A549 (cell line): ENCODE results near the gene RABEPK. TPM values are rescaled to one million over a fixed set of nuclear protein-coding genes. Genes with fewer than 3 reads are reported as not detected.

Experiments
- ATAC-seq, 2 experiments: fragments of 200-7000 bp in 1 of 2; fragments of >200 bp in 1 of 2; cut with Nextera tagmentation in 1 of 2; cut with Tn5 transposase in 1 of 2; 3 replicates each; pipeline versions ENCODE4 v1.8.0 to v1.9.1; 2018 to 2020; ENCODE audit warnings: mild to moderate bottlenecking in 1 of 2, moderate library complexity in 1 of 2
- CTCF ChIA-PET: fragments of 300-600 bp; sonication (Branson Sonifier 250); formaldehyde crosslinking; extraction: SDS; loops from one replicate; lab custom pipeline; 2021; ENCODE audit warnings: antibody characterized with exemption, inconsistent platforms; lab: Yijun Ruan, JAX
- POLR2A ChIA-PET: fragments of 350-600 bp; formaldehyde crosslinking; extraction: SDS; loops from one replicate; lab custom pipeline; 2021; ENCODE audit warnings: antibody characterized with exemption, inconsistent platforms; lab: Yijun Ruan, JAX
- DNase-seq, 2 experiments: peaks; one replicate each; pipeline versions ENCODE4 v3.0.0 to v3.0.0-alpha.2; 2011 to 2016; ENCODE audit warnings: low read depth in 1 of 2, low spot score in 1 of 2
- FAIRE-seq: peaks from 2 replicates; lab custom pipeline; 2011; peaks lifted over from hg19 to GRCh38; lab: Jason Lieb, UNC
- H3K27ac ChIP-seq, 2 experiments: fragments of >200 bp; sonication (Bioruptor Twin); formaldehyde crosslinking; 3 replicates each; pipeline ENCODE4 v1.5.1; 2016 to 2017
- H3K4me1 ChIP-seq: fragments of >200 bp; sonication (Bioruptor Twin); formaldehyde crosslinking; 3 replicates; pipeline ENCODE4 v1.6.1; 2016
- H3K4me2 ChIP-seq: fragments of >200 bp; sonication (Bioruptor Twin); formaldehyde crosslinking; 3 replicates; pipeline ENCODE4 v1.6.1; 2016
- H3K4me3 ChIP-seq: fragments of >200 bp; sonication (Bioruptor Twin); formaldehyde crosslinking; 3 replicates; pipeline ENCODE4 v1.5.1; 2016
- H3K9me3 ChIP-seq: fragments of >200 bp; sonication (Bioruptor Twin); formaldehyde crosslinking; 3 replicates; pipeline ENCODE4 v1.6.1; 2016
- CBX2 ChIP-seq: fragments of 200-600 bp; sonication (generic); IDR thresholded peaks from 2 replicates; pipeline ENCODE4 v1.6.1; 2016; ENCODE audit warnings: low read depth, mild to moderate bottlenecking, borderline replicate concordance
- CHD2 ChIP-seq: fragments of 150-350 bp; IDR thresholded peaks from 2 replicates; pipeline ENCODE4 v1.6.1; 2014; ENCODE audit warnings: low read length; ENCODE audit not compliant: partially characterized antibody
- EP300 ChIP-seq, 2 experiments: fragments of >200 bp; sonication (Bioruptor Twin); formaldehyde crosslinking; IDR thresholded peaks; 2 replicates in 1 of 2; 3 replicates in 1 of 2; pipeline ENCODE4 v1.6.1; 2016 to 2017
- ESRRA ChIP-seq: fragments of 150-350 bp; IDR thresholded peaks from 2 replicates; pipeline ENCODE4 v1.6.1; 2014; ENCODE audit warnings: mild to moderate bottlenecking, low read length, borderline replicate concordance
- HOXB13 ChIP-seq: fragments of 250-450 bp; sonication (Bioruptor Pico); IDR thresholded peaks from 2 replicates; pipeline ENCODE4 v1.5.0; 2020; ENCODE audit warnings: low read depth, mild to moderate bottlenecking, moderate library complexity
- MAFK ChIP-seq: fragments of 450-650 bp; IDR thresholded peaks from 2 replicates; pipeline ENCODE4 v1.6.1; 2014; ENCODE audit not compliant: partially characterized antibody
- MYC ChIP-seq: IDR thresholded peaks from 2 replicates; pipeline ENCODE4 v1.6.1; 2012; ENCODE audit warnings: mild to moderate bottlenecking, inconsistent platforms, low read length, improper control_type of control experiment, borderline replicate concordance
- NPAS2 ChIP-seq: fragments of 250-450 bp; sonication (Bioruptor Pico); IDR thresholded peaks from 2 replicates; pipeline ENCODE4 v1.8.0; 2022; ENCODE audit warnings: mild to moderate bottlenecking, moderate library complexity, borderline replicate concordance
- NR3C1 ChIP-seq: fragments of >200 bp; sonication (Bioruptor Twin); formaldehyde crosslinking; IDR thresholded peaks from 3 replicates; pipeline ENCODE4 v1.6.1; 2017
- PHF8 ChIP-seq: fragments of 200-600 bp; sonication (generic); IDR thresholded peaks from 2 replicates; pipeline ENCODE4 v1.6.1; 2016; ENCODE audit warnings: low read depth, mild to moderate bottlenecking, antibody characterized with exemption, moderate library complexity, borderline replicate concordance
- POLR2AphosphoS2 ChIP-seq: conservative IDR thresholded peaks from 2 replicates; pipeline ENCODE4 v1.6.1; 2012; ENCODE audit warnings: low read length, improper control_type of control experiment, inconsistent platforms
- RAD21 ChIP-seq, 2 experiments: fragments of >200 bp in 1 of 2; sonication (Bioruptor Twin) in 1 of 2; formaldehyde crosslinking in 1 of 2; IDR thresholded peaks in 1 of 2; conservative IDR thresholded peaks in 1 of 2; 2 replicates in 1 of 2; 3 replicates in 1 of 2; pipeline ENCODE4 v1.6.1; 2012 to 2018; ENCODE audit warnings: inconsistent platforms in 1 of 2
- RCOR1 ChIP-seq: fragments of 150-350 bp; IDR thresholded peaks from 2 replicates; pipeline ENCODE4 v1.6.1; 2014; ENCODE audit warnings: antibody characterized with exemption, low read length, low read depth
- SMC3 ChIP-seq: fragments of >200 bp; sonication (Bioruptor Twin); formaldehyde crosslinking; IDR thresholded peaks from 3 replicates; pipeline ENCODE4 v1.6.1; 2018; ENCODE audit warnings: inconsistent platforms
- TP53 ChIP-seq: fragments of 250-450 bp; sonication (Bioruptor Pico); IDR thresholded peaks from 2 replicates; pipeline ENCODE4 v1.5.0; 2021; ENCODE audit warnings: mild to moderate bottlenecking, moderate library complexity
- ZSCAN20 ChIP-seq: fragments of 250-450 bp; sonication (Bioruptor Pico); IDR thresholded peaks from 2 replicates; pipeline ENCODE4 v1.8.0; 2022; ENCODE audit warnings: mild to moderate bottlenecking, moderate library complexity
- WGBS: methylation state at CpG from one replicate; pipeline ENCODE4 v1.1.6; 2017; ENCODE audit errors: missing lambda C conversion rate; 5-methylcytosine and 5-hydroxymethylcytosine counted together
- polyA plus RNA-seq, 4 experiments: library from polyadenylated mRNA; depleted of rRNA in 3 of 4; stranded (reverse); fragments of >200 nt; fragmentation: RNase III in 1 of 4; extraction: RNeasy Plus Mini Kit Qiagen cat#74134 plus additional on column Dnase treatment in 1 of 4; gene quantifications; 2 replicates in 3 of 4; 3 replicates in 1 of 4; pipeline ENCODE4 v1.2.3, GENCODE V29; 2011 to 2017
- TF ChIP-seq, protein P1 (sequence below): fragments of 450-650 bp; IDR thresholded peaks from 2 replicates; pipeline ENCODE4 v1.6.1; 2014; ENCODE audit warnings: antibody characterized with exemption
- TF ChIP-seq, protein P2 (sequence below): fragments of >200 bp; sonication (Bioruptor Twin); formaldehyde crosslinking; IDR thresholded peaks from 3 replicates; pipeline ENCODE4 v1.5.1; 2016
- TF ChIP-seq, protein P3 (sequence below): IDR thresholded peaks from 2 replicates; pipeline ENCODE4 v1.6.1; 2012

RABEPK gene
- polyA plus RNA-seq, 2 of the 4 experiments (the other 2 are of a cell fraction), result 41.9 to 50.1 TPM

GRCh38 chr9:125243792-125244260 is 43.5 kb downstream of the RABEPK start:
- H3K9me3 ChIP-seq, result no peaks in the 10 kb centered on the region
- POLR2A ChIA-PET, result interaction anchor here (1.0 to 1.8 kb wide), 4 partner anchors 10 to 52 kb away, joined by 5 to 10 read pairs (median 7); partner anchors contain the start of gene GAPVD1
- CTCF ChIA-PET, result interaction anchor here (1.6 to 2.8 kb wide), 2 partner anchors 12 to 17 kb away, joined by 6 to 9 read pairs; partner anchors contain the start of gene GAPVD1
- no peak overlapping the region for H3K4me3 ChIP-seq
- H3K4me2 ChIP-seq, result peak overlapping the region; percentile 85
- FAIRE-seq (no peak), ATAC-seq (no peak)
- 89% methylated on average over 15 of the region's 15 CpGs for WGBS
- H3K4me1 ChIP-seq, result peaks cover 32% of the 10 kb centered on the region
- TF ChIP-seq, protein P1, sequence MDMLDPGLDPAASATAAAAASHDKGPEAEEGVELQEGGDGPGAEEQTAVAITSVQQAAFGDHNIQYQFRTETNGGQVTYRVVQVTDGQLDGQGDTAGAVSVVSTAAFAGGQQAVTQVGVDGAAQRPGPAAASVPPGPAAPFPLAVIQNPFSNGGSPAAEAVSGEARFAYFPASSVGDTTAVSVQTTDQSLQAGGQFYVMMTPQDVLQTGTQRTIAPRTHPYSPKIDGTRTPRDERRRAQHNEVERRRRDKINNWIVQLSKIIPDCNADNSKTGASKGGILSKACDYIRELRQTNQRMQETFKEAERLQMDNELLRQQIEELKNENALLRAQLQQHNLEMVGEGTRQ, result no peak
- TF ChIP-seq CBX2, result no peak
- no peak for TF ChIP-seq HOXB13 (CRISPR knock-in tag)
- TF ChIP-seq, protein P2, sequence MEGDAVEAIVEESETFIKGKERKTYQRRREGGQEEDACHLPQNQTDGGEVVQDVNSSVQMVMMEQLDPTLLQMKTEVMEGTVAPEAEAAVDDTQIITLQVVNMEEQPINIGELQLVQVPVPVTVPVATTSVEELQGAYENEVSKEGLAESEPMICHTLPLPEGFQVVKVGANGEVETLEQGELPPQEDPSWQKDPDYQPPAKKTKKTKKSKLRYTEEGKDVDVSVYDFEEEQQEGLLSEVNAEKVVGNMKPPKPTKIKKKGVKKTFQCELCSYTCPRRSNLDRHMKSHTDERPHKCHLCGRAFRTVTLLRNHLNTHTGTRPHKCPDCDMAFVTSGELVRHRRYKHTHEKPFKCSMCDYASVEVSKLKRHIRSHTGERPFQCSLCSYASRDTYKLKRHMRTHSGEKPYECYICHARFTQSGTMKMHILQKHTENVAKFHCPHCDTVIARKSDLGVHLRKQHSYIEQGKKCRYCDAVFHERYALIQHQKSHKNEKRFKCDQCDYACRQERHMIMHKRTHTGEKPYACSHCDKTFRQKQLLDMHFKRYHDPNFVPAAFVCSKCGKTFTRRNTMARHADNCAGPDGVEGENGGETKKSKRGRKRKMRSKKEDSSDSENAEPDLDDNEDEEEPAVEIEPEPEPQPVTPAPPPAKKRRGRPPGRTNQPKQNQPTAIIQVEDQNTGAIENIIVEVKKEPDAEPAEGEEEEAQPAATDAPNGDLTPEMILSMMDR, result no peak
- TF ChIP-seq, all 56 proteins: peak for 0
- H3K27ac ChIP-seq, result peak overlapping the region; percentile 92 to 98
- DNase-seq, result no peak

DNA sequence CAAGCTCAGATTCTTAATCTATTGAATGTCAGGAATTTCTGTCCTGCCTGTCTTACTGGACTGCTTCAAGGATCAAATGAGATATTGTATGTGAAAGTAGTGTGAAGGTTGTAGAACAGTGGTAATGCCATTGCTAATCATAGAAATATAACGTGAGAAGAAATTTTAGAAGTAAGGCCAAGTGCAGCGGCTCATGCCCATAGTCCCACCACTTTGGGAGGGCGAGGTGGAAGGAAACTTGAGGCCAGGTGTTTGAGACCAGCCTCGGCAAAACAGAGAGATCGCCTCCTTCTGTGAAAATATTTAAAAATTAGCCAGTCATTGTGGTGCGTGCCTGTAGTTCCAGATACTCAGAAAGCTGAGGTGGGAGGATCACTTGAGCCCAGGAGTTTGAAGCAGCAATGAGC is 45.9 kb downstream of the RABEPK start:
- ChIA-PET POLR2A (interaction anchor here (0.7 kb wide), 1 partner anchor 46 kb away, joined by 3 read pairs; no protein-coding TSS in a partner anchor), CTCF (interaction anchor here (0.6 to 1.2 kb wide), 4 partner anchors 10 to 518 kb away, joined by 3 to 7 read pairs (median 3); no protein-coding TSS in a partner anchor)
- no peak for FAIRE-seq
- H3K4me1 ChIP-seq, result peaks cover 24% of the 10 kb centered on the region
- H3K4me2 ChIP-seq, result no peak overlapping the region
- WGBS, result 87% methylated on average over 6 of the region's 6 CpGs
- DNase-seq, result no peak
- peak overlapping the region in 1 of 2 experiments; percentile 98; a peak in 3 of 6 replicates for H3K27ac ChIP-seq
- no peak for TF ChIP-seq TP53 (CRISPR knock-in tag)
- no peak for ATAC-seq
- no peak overlapping the region for H3K4me3 ChIP-seq
- no peaks in the 10 kb centered on the region for H3K9me3 ChIP-seq

DNA sequence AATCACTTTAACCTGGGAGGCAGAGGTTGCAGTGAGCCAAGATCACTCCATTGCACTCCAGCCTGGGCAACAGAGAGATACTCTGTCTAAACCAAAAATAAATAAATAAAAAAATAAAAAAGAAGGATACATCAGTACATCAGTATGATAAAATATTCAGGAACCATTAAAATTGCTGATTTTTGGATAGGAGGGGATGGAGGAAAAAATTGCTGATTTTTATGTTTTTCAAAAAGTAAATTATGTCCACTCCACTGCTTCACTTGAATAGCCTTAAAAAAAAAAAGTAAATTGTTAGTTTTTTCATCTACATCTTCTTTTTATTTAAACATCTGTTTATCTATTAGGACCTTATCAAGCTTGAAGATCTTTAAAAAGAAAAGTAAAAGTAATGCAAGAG is 53.9 kb downstream of the RABEPK start:
- Histone ChIP-seq H3K9me3 (no peaks in the 10 kb centered on the region), H3K4me1 (peaks cover 3% of the 10 kb centered on the region; the same call in 1 of the 3 replicates), H3K27ac (no peak overlapping the region), H3K4me3 (no peak overlapping the region), H3K4me2 (no peak overlapping the region)
- DNase-seq (no peak), ATAC-seq (no peak), FAIRE-seq (no peak)
- ChIA-PET POLR2A (interaction anchor here (0.7 kb wide), 1 partner anchor 13 kb away, joined by 4 read pairs; the partner anchor contains the start of gene HSPA5), CTCF (interaction anchor here (0.6 to 3.2 kb wide), 4 partner anchors 7 to 171 kb away, joined by 3 to 32 read pairs (median 3); no protein-coding TSS in a partner anchor)
- no peak for TF ChIP-seq MYC
- no peak for TF ChIP-seq ESRRA
- peak; percentile 4 for TF ChIP-seq MAFK

GRCh38 chr9:125255781-125256391 is 55.5 kb downstream of the RABEPK start:
- no peaks in the 10 kb centered on the region for H3K9me3 ChIP-seq
- CTCF ChIA-PET, result interaction anchor here (0.6 to 3.2 kb wide), 28 partner anchors 9 to 971 kb away, joined by 3 to 32 read pairs (median 4); no protein-coding TSS in a partner anchor
- 38% methylated on average over 2 of the region's 2 CpGs for WGBS
- POLR2A ChIA-PET, result interaction anchor here (0.5 to 2.4 kb wide), 2 partner anchors 15 to 75 kb away, joined by 3 to 21 read pairs; partner anchors contain the start of gene HSPA5
- peak; percentile 39 to 40 for DNase-seq
- no peak overlapping the region for H3K4me2 ChIP-seq
- no peak for FAIRE-seq
- ATAC-seq, result peak; percentile 77 to 90; a peak in 5 of 6 replicates
- H3K4me1 ChIP-seq, result peaks cover 3% of the 10 kb centered on the region; the same call in 1 of the 3 replicates
- H3K27ac ChIP-seq, result no peak overlapping the region
- H3K4me3 ChIP-seq, result no peak overlapping the region
- TF ChIP-seq RCOR1 (no peak), RAD21 (conservative IDR thresholded peaks at IDR 0.05 in 1 of 2, IDR thresholded peaks at IDR 0.05 in 1 of 2) (peak; percentile 77 to 87), ZSCAN20 (CRISPR knock-in tag) (no peak), MAFK (peak; percentile 88), CBX2 (no peak), EP300 (IDR thresholded peaks at IDR 0.05) (no peak), POLR2AphosphoS2 (no peak), CHD2 (no peak), SMC3 (peak; percentile 62), NR3C1 (no peak), PHF8 (no peak), NPAS2 (CRISPR knock-in tag) (no peak)
- TF ChIP-seq, protein P1, result no peak
- TF ChIP-seq, protein P3, sequence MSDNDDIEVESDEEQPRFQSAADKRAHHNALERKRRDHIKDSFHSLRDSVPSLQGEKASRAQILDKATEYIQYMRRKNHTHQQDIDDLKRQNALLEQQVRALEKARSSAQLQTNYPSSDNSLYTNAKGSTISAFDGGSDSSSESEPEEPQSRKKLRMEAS, result no peak
- TF ChIP-seq, protein P2, result peak; percentile 60
